GM23338 (cell line): ENCODE measurements around the gene FAM98A.

ENCODE experiments used
- CREB1 ChIP-seq: fragments of 250-450 bp; sonication (Bioruptor Pico); IDR thresholded peaks from 2 replicates; pipeline ENCODE4 v1.5.0; 2020; ENCODE audit warnings: low read depth, mild to moderate bottlenecking, moderate library complexity
- EZH2 ChIP-seq: fragments of 200-600 bp; sonication (generic); IDR thresholded peaks from one replicate; pipeline ENCODE4 v1.8.0; 2017; ENCODE audit warnings: antibody characterized with exemption, mild to moderate bottlenecking, low read depth; ENCODE audit not compliant: unreplicated experiment
- EZH2phosphoT487 ChIP-seq: fragments of 200-600 bp; sonication (generic); IDR thresholded peaks from one replicate; pipeline ENCODE4 v1.8.1; 2018; ENCODE audit warnings: antibody characterized with exemption; ENCODE audit not compliant: unreplicated experiment
- JUNB ChIP-seq: IDR thresholded peaks from one replicate; pipeline ENCODE4 v1.6.1; 2016; ENCODE audit warnings: antibody characterized with exemption; ENCODE audit not compliant: unreplicated experiment
- NANOG ChIP-seq: IDR thresholded peaks from 2 replicates; pipeline ENCODE4 v1.6.1; 2016; ENCODE audit warnings: antibody characterized with exemption, borderline replicate concordance
- POLR2AphosphoS5 ChIP-seq: IDR thresholded peaks from 2 replicates; pipeline ENCODE4 v1.6.1; 2016; ENCODE audit warnings: antibody characterized with exemption, low read depth
- STAT1 ChIP-seq: IDR thresholded peaks from one replicate; pipeline ENCODE4 v1.6.1; 2016; ENCODE audit warnings: antibody characterized with exemption; ENCODE audit not compliant: unreplicated experiment
- ZNF114 ChIP-seq: fragments of 250-450 bp; sonication (Bioruptor Pico); IDR thresholded peaks from 2 replicates; pipeline ENCODE4 v1.5.0; 2020; ENCODE audit warnings: mild to moderate bottlenecking, moderate library complexity
- ZNF331 ChIP-seq: fragments of 250-450 bp; sonication (Bioruptor Pico); IDR thresholded peaks from 2 replicates; pipeline ENCODE4 v1.5.0; 2020; ENCODE audit warnings: low read depth, mild to moderate bottlenecking, moderate library complexity
- TF ChIP-seq, protein P1 (sequence below): IDR thresholded peaks from one replicate; pipeline ENCODE4 v1.6.1; 2018; ENCODE audit warnings: antibody characterized with exemption; ENCODE audit not compliant: unreplicated experiment
- TF ChIP-seq, protein P2 (sequence below), 2 experiments: fragments of 200-600 bp in 1 of 2; sonication (generic) in 1 of 2; conservative IDR thresholded peaks; 2 replicates each; pipeline versions ENCODE4 v1.5.1 to v1.6.1; 2016 to 2017; ENCODE audit warnings: antibody characterized with exemption in 2 of 2, low read depth in 2 of 2, mild to moderate bottlenecking in 2 of 2, moderate library complexity in 1 of 2
- TF ChIP-seq, protein P3 (sequence below): IDR thresholded peaks from 2 replicates; pipeline ENCODE4 v1.6.1; 2016; ENCODE audit warnings: antibody characterized with exemption
- TF ChIP-seq, protein P4 (sequence below): fragments of 250-450 bp; sonication (Bioruptor Pico); IDR thresholded peaks from 2 replicates; pipeline ENCODE4 v1.5.0; 2020; ENCODE audit warnings: mild to moderate bottlenecking, moderate library complexity

DNA sequence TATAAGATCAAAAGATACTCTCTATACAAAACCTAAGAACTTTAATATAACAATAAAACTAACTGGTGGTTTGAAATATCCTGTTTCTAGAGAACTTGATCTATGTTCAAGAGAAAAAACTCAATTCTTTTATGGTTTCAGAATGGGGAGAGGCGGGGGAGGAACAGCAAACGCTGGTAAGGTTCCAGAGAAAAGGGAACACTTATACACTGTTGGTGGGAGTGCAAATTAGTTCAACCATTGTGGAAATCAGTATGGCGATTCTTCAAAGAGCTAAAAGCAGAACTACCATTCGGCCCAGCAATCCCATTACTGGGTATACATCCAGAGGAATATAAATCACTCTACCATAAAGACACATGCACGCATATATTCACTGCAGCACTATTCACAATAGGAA lies 17.2 kb downstream of the FAM98A start:
- TF ChIP-seq JUNB = no peak
- TF ChIP-seq EZH2 = no peak
- TF ChIP-seq EZH2phosphoT487 = no peak
- no peak for TF ChIP-seq STAT1
- TF ChIP-seq, protein P1, sequence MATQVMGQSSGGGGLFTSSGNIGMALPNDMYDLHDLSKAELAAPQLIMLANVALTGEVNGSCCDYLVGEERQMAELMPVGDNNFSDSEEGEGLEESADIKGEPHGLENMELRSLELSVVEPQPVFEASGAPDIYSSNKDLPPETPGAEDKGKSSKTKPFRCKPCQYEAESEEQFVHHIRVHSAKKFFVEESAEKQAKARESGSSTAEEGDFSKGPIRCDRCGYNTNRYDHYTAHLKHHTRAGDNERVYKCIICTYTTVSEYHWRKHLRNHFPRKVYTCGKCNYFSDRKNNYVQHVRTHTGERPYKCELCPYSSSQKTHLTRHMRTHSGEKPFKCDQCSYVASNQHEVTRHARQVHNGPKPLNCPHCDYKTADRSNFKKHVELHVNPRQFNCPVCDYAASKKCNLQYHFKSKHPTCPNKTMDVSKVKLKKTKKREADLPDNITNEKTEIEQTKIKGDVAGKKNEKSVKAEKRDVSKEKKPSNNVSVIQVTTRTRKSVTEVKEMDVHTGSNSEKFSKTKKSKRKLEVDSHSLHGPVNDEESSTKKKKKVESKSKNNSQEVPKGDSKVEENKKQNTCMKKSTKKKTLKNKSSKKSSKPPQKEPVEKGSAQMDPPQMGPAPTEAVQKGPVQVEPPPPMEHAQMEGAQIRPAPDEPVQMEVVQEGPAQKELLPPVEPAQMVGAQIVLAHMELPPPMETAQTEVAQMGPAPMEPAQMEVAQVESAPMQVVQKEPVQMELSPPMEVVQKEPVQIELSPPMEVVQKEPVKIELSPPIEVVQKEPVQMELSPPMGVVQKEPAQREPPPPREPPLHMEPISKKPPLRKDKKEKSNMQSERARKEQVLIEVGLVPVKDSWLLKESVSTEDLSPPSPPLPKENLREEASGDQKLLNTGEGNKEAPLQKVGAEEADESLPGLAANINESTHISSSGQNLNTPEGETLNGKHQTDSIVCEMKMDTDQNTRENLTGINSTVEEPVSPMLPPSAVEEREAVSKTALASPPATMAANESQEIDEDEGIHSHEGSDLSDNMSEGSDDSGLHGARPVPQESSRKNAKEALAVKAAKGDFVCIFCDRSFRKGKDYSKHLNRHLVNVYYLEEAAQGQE = no peak
- no peak for TF ChIP-seq CREB1 (CRISPR knock-in tag)
- TF ChIP-seq, protein P2, sequence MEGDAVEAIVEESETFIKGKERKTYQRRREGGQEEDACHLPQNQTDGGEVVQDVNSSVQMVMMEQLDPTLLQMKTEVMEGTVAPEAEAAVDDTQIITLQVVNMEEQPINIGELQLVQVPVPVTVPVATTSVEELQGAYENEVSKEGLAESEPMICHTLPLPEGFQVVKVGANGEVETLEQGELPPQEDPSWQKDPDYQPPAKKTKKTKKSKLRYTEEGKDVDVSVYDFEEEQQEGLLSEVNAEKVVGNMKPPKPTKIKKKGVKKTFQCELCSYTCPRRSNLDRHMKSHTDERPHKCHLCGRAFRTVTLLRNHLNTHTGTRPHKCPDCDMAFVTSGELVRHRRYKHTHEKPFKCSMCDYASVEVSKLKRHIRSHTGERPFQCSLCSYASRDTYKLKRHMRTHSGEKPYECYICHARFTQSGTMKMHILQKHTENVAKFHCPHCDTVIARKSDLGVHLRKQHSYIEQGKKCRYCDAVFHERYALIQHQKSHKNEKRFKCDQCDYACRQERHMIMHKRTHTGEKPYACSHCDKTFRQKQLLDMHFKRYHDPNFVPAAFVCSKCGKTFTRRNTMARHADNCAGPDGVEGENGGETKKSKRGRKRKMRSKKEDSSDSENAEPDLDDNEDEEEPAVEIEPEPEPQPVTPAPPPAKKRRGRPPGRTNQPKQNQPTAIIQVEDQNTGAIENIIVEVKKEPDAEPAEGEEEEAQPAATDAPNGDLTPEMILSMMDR (conservative IDR thresholded peaks at IDR 0.05; ENCODE audit: low read depth in 2 of 2) = no peak
- no peak for TF ChIP-seq POLR2AphosphoS5
- TF ChIP-seq ZNF331 (CRISPR knock-in tag) = no peak
- TF ChIP-seq, protein P3, sequence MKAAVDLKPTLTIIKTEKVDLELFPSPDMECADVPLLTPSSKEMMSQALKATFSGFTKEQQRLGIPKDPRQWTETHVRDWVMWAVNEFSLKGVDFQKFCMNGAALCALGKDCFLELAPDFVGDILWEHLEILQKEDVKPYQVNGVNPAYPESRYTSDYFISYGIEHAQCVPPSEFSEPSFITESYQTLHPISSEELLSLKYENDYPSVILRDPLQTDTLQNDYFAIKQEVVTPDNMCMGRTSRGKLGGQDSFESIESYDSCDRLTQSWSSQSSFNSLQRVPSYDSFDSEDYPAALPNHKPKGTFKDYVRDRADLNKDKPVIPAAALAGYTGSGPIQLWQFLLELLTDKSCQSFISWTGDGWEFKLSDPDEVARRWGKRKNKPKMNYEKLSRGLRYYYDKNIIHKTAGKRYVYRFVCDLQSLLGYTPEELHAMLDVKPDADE = no peak
- no peak for TF ChIP-seq ZNF114
- TF ChIP-seq, protein P4, sequence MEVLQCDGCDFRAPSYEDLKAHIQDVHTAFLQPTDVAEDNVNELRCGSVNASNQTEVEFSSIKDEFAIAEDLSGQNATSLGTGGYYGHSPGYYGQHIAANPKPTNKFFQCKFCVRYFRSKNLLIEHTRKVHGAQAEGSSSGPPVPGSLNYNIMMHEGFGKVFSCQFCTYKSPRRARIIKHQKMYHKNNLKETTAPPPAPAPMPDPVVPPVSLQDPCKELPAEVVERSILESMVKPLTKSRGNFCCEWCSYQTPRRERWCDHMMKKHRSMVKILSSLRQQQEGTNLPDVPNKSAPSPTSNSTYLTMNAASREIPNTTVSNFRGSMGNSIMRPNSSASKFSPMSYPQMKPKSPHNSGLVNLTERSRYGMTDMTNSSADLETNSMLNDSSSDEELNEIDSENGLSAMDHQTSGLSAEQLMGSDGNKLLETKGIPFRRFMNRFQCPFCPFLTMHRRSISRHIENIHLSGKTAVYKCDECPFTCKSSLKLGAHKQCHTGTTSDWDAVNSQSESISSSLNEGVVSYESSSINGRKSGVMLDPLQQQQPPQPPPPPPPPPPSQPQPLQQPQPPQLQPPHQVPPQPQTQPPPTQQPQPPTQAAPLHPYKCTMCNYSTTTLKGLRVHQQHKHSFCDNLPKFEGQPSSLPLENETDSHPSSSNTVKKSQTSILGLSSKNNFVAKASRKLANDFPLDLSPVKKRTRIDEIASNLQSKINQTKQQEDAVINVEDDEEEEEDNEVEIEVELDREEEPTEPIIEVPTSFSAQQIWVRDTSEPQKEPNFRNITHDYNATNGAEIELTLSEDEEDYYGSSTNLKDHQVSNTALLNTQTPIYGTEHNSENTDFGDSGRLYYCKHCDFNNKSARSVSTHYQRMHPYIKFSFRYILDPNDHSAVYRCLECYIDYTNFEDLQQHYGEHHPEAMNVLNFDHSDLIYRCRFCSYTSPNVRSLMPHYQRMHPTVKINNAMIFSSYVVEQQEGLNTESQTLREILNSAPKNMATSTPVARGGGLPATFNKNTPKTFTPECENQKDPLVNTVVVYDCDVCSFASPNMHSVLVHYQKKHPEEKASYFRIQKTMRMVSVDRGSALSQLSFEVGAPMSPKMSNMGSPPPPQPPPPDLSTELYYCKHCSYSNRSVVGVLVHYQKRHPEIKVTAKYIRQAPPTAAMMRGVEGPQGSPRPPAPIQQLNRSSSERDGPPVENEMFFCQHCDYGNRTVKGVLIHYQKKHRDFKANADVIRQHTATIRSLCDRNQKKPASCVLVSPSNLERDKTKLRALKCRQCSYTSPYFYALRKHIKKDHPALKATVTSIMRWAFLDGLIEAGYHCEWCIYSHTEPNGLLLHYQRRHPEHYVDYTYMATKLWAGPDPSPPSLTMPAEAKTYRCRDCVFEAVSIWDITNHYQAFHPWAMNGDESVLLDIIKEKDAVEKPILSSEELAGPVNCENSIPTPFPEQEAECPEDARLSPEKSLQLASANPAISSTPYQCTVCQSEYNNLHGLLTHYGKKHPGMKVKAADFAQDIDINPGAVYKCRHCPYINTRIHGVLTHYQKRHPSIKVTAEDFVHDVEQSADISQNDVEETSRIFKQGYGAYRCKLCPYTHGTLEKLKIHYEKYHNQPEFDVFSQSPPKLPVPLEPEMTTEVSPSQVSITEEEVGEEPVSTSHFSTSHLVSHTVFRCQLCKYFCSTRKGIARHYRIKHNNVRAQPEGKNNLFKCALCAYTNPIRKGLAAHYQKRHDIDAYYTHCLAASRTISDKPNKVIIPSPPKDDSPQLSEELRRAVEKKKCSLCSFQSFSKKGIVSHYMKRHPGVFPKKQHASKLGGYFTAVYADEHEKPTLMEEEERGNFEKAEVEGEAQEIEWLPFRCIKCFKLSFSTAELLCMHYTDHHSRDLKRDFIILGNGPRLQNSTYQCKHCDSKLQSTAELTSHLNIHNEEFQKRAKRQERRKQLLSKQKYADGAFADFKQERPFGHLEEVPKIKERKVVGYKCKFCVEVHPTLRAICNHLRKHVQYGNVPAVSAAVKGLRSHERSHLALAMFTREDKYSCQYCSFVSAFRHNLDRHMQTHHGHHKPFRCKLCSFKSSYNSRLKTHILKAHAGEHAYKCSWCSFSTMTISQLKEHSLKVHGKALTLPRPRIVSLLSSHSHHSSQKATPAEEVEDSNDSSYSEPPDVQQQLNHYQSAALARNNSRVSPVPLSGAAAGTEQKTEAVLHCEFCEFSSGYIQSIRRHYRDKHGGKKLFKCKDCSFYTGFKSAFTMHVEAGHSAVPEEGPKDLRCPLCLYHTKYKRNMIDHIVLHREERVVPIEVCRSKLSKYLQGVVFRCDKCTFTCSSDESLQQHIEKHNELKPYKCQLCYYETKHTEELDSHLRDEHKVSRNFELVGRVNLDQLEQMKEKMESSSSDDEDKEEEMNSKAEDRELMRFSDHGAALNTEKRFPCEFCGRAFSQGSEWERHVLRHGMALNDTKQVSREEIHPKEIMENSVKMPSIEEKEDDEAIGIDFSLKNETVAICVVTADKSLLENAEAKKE (CRISPR knock-in tag) = no peak
- TF ChIP-seq NANOG = no peak
